Smooth muscle cell (in vitro differentiated cells): ENCODE measurements around the gene SEZ6L. TPM values are rescaled to one million over a fixed set of nuclear protein-coding genes. Genes with fewer than 3 reads are reported as not detected.

Experiments
- DNase-seq: peaks from one replicate; lab custom pipeline; 2025; ENCODE audit not compliant: unreplicated experiment; lab: John Stamatoyannopoulos, UW
- H2AFZ ChIP-seq: fragments of 200-600 bp; sonication (generic); 2 replicates; pipeline ENCODE4 v1.6.0; 2016; ENCODE audit warnings: antibody characterized with exemption, low read depth, mild to moderate bottlenecking
- H3F3A ChIP-seq: fragments of 200-600 bp; sonication (generic); 2 replicates; pipeline ENCODE4 v1.6.0; 2017; ENCODE audit warnings: antibody characterized with exemption, low read depth
- H3K27ac ChIP-seq: fragments of 200-600 bp; sonication (generic); 2 replicates; pipeline ENCODE4 v1.5.1; 2016; ENCODE audit warnings: low read depth, mild to moderate bottlenecking
- H3K27me3 ChIP-seq: fragments of 200-600 bp; sonication (generic); 2 replicates; pipeline ENCODE4 v1.6.1; 2016; ENCODE audit warnings: low read depth, mild to moderate bottlenecking
- H3K36me3 ChIP-seq: fragments of 200-600 bp; sonication (generic); 2 replicates; pipeline ENCODE4 v1.5.1; 2016; ENCODE audit warnings: low read depth
- H3K4me1 ChIP-seq: fragments of 200-600 bp; sonication (generic); 2 replicates; pipeline ENCODE4 v1.5.1; 2016; ENCODE audit warnings: low read depth
- H3K4me2 ChIP-seq: fragments of 200-600 bp; sonication (generic); 2 replicates; pipeline ENCODE4 v1.6.0; 2016; ENCODE audit warnings: mild to moderate bottlenecking
- H3K4me3 ChIP-seq: fragments of 200-600 bp; sonication (generic); 2 replicates; pipeline ENCODE4 v1.5.1; 2016; ENCODE audit warnings: mild to moderate bottlenecking
- H3K79me2 ChIP-seq: fragments of 200-600 bp; sonication (generic); 2 replicates; pipeline ENCODE4 v1.6.0; 2016; ENCODE audit warnings: low read depth, mild to moderate bottlenecking
- H3K9ac ChIP-seq: fragments of 200-600 bp; sonication (generic); 2 replicates; pipeline ENCODE4 v1.6.0; 2016; ENCODE audit warnings: low read depth
- H3K9me3 ChIP-seq: fragments of 200-600 bp; sonication (generic); replicated peaks from 2 replicates; pipeline ENCODE4 v1.5.1; 2016; ENCODE audit warnings: low read depth
- H4K20me1 ChIP-seq: fragments of 200-600 bp; sonication (generic); 2 replicates; pipeline ENCODE4 v1.6.0; 2016; ENCODE audit warnings: low read depth
- CTCF ChIP-seq: fragments of 200-600 bp; sonication (generic); IDR thresholded peaks from 2 replicates; pipeline ENCODE4 v1.5.1; 2017; ENCODE audit warnings: borderline replicate concordance, mild to moderate bottlenecking, antibody characterized with exemption; ENCODE audit not compliant: insufficient read depth, poor library complexity, severe bottlenecking
- WGBS: methylation state at CpG from one replicate; pipeline ENCODE4 v1.1.7; 2016; ENCODE audit warnings: low lambda C conversion rate; 5-methylcytosine and 5-hydroxymethylcytosine counted together
- polyA plus RNA-seq: library from polyadenylated mRNA; unstranded; fragments of >200 nt; fragmentation: Nextera tagmentation; extraction: Ambion mirVana; gene quantifications from 2 replicates; pipeline ENCODE4 v1.2.1, GENCODE V29; 2016
- total RNA-seq: library from RNA; depleted of rRNA; stranded (reverse); fragments of >200 nt; gene quantifications from 2 replicates; pipeline ENCODE4 v1.2.3, GENCODE V29; 2014

The SEZ6L gene
- total and polyA plus RNA-seq, 2 experiments from 2014 or later, result 2.1 TPM

DNA sequence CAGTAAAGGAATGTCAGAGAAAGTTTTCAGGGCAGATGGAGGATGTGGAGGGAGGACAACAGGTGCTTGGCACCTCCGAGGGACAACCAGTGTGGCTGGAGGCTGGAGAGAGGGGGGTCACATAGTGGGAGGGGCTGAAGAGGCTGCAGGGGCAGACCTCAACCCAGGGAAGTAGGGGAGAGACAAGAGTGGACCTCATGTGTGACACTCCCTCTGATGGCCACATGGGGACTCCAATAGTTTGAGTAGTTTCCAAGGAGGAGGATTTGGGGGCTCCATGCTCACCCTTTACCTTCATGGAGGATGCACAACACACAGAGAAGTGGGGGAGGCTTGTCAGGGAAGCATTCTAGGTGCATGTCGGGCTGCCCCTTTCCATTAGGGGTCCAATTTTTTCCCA is 224.7 kb downstream of the SEZ6L start:
- Histone ChIP-seq H3K9ac (no peak overlapping the region), H3K4me1 (peaks cover 8% of the 10 kb centered on the region), H3K4me2 (no peak overlapping the region), H4K20me1 (no peaks in the 10 kb centered on the region), H3K27me3 (no peaks in the 10 kb centered on the region), H3K9me3 (no peaks in the 10 kb centered on the region), H3K4me3 (no peak overlapping the region), H3K27ac (no peak overlapping the region), H3F3A (no peaks in the 10 kb centered on the region), H2AFZ (no peak overlapping the region), H3K36me3 (no peaks in the 10 kb centered on the region), H3K79me2 (no peaks in the 10 kb centered on the region)
- no peak for DNase-seq
- TF ChIP-seq CTCF, result no peak
- WGBS, result 77% methylated on average over 2 of the region's 2 CpGs

- no peaks in the 10 kb centered on the region for H3K79me2 ChIP-seq
- no peak overlapping the region for H3K4me3 ChIP-seq
- no peak overlapping the region for H3K4me2 ChIP-seq
- no peak for TF ChIP-seq CTCF
- WGBS, result 60% methylated on average over 1 of the region's 1 CpG
- H4K20me1 ChIP-seq, result no peaks in the 10 kb centered on the region
- H3K27me3 ChIP-seq, result no peaks in the 10 kb centered on the region
- H3F3A ChIP-seq, result no peaks in the 10 kb centered on the region
- H3K36me3 ChIP-seq, result no peaks in the 10 kb centered on the region
- H2AFZ ChIP-seq, result no peak overlapping the region
- H3K27ac ChIP-seq, result no peak overlapping the region
- no peak overlapping the region for H3K9ac ChIP-seq
- H3K4me1 ChIP-seq, result peaks cover 8% of the 10 kb centered on the region
- H3K9me3 ChIP-seq, result no peaks in the 10 kb centered on the region
- no peak for DNase-seq
Measured at GRCh38 chr22:26394777-26395176, 225.5 kb downstream of the SEZ6L start.

DNA sequence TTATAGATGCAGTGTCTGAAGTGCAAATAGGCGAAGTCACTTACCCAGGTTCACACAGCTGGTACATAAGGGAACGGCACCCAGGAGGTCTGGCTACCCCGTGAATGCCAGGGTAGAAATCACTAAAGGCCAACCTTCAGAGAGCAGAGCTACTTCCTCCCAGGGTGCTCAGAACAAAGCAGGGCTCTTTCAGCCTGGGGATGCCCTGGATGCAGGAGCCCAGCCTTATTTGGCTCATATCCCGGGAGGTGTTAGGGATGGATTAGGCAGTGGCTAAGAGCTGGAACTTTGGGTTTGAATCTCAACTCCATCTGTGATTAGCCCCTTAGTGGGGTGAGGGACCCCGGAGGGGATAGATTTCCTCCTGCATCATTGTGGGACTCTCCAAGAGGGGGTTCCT is 226.7 kb downstream of the SEZ6L start:
- H3K27ac ChIP-seq, result no peak overlapping the region
- no peaks in the 10 kb centered on the region for H3F3A ChIP-seq
- no peaks in the 10 kb centered on the region for H3K27me3 ChIP-seq
- no peaks in the 10 kb centered on the region for H4K20me1 ChIP-seq
- H3K9ac ChIP-seq, result no peak overlapping the region
- no peaks in the 10 kb centered on the region for H3K79me2 ChIP-seq
- H3K9me3 ChIP-seq, result no peaks in the 10 kb centered on the region
- peaks cover 8% of the 10 kb centered on the region for H3K4me1 ChIP-seq
- no peak for TF ChIP-seq CTCF
- H3K4me3 ChIP-seq, result no peak overlapping the region
- WGBS, result 77% methylated on average over 5 of the region's 5 CpGs
- H3K36me3 ChIP-seq, result no peaks in the 10 kb centered on the region
- H3K4me2 ChIP-seq, result no peak overlapping the region
- no peak overlapping the region for H2AFZ ChIP-seq
- no peak for DNase-seq

GRCh38 chr22:26398741-26399153 is 229.5 kb downstream of the SEZ6L start:
- no peaks in the 10 kb centered on the region for H3K27me3 ChIP-seq
- DNase-seq, result no peak
- 37% methylated on average over 3 of the region's 3 CpGs for WGBS
- no peaks in the 10 kb centered on the region for H3K79me2 ChIP-seq
- TF ChIP-seq CTCF, result peak; percentile 78
- no peak overlapping the region for H3K4me3 ChIP-seq
- no peak overlapping the region for H3K27ac ChIP-seq
- H3K36me3 ChIP-seq, result no peaks in the 10 kb centered on the region
- H2AFZ ChIP-seq, result no peak overlapping the region
- no peaks in the 10 kb centered on the region for H4K20me1 ChIP-seq
- H3K9ac ChIP-seq, result no peak overlapping the region
- H3F3A ChIP-seq, result no peaks in the 10 kb centered on the region
- H3K9me3 ChIP-seq, result no peaks in the 10 kb centered on the region
- peaks cover 8% of the 10 kb centered on the region for H3K4me1 ChIP-seq
- no peak overlapping the region for H3K4me2 ChIP-seq
